ENCODE results near the gene VANGL2. TPM values are rescaled to one million over a fixed set of nuclear protein-coding genes. Genes with fewer than 3 reads are reported as not detected.
A peak's percentile ranks its signal among the peaks of the same experiment; 100 is the strongest.

Gene VANGL2
- total RNA-seq = 0.07 TPM
- not detected for polyA plus RNA-seq

DNA sequence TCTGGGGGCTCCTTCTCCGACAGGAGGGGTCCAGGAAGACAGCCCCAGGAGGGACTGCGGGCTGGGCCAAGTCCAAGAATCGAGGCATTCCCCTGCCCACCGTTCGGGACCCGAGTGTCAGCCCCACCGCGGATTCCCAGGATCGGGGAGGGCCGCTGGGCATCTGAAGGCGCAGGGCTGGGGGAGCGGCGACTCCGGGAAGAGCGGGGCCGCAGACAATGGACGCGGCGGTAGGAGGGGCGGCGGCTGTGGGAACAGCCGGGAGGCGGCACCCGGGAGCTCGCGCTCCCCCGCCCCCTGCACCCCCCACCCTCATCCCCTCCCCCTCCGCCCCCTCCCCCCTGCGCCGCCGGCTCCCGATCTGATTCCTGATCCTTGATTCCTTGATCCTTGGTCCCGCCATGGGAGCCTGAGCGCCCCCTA is at the start of gene VANGL2:
Gene VANGL2 (plus strand): TSS at position 342 of the 423 bp plus-strand sequence. CDS start 15,274 bp downstream, outside the sequence.
- H3K4me1 Mint-ChIP-seq = peaks cover 0 to 5% (median 0%) of the 10 kb centered on the region in 4 donors
- peak within 1 kb of the TSS in 1 of 3 donors; percentile 88 for H3K27ac Mint-ChIP-seq
- DNase-seq (peak in 2 of 3 donors; percentile 17 to 34), ATAC-seq (ENCODE audit: low read depth in 2 of 2) (peak in 1 of 2 donors; percentile 33)
- H3K4me3 Mint-ChIP-seq = peak within 1 kb of the TSS; percentile 66 to 82 (median 72)
- H3K27me3 Mint-ChIP-seq = peaks cover 78% of the 10 kb centered on the region
- H3K9me3 ChIP-seq (ENCODE audit: control insufficient read depth in 2 of 2, low read length in 2 of 2) = no peaks in the 10 kb centered on the region
- peaks cover 9% of the 10 kb centered on the region for H3K4me1 ChIP-seq (ENCODE audit: control insufficient read depth, insufficient read depth, low read length, poor library complexity, severe bottlenecking)
- no peaks in the 10 kb centered on the region for H3K36me3 Mint-ChIP-seq
- H3K9me3 Mint-ChIP-seq = peaks cover 0 to 4% (median 0%) of the 10 kb centered on the region in 7 donors
- no peak within 1 kb of the TSS for H3K4me3 ChIP-seq (ENCODE audit: low read depth, low read length)
- H3K27ac ChIP-seq (ENCODE audit: insufficient read depth, low read length, poor library complexity, severe bottlenecking) = no peak within 1 kb of the TSS
- no peaks in the 10 kb centered on the region for H3K36me3 ChIP-seq (ENCODE audit: control insufficient read depth, insufficient read depth, low read length)
- H3K27me3 ChIP-seq (ENCODE audit: control insufficient read depth, insufficient read depth, low read length) = peaks cover 27% of the 10 kb centered on the region

DNA sequence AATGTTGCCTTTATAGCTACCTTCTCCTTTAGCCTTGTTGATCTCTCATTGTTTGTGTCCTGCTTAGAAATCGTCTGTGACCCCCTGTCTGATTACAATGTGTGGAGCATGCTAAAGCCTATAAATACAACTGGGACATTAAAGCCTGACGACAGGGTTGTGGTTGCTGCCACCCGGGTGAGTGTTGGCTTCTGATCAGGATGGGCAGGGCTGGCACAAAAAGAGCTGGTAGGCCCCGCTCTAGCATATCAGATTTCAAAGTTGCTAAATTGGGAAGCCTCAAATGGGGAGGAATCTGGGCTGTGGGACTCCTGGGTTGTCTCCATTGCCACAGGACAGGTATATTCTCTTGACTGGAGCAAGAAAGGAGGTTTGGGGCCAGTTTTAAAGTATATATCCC is 48.7 kb upstream of the VANGL2 start:
- H3K36me3 Mint-ChIP-seq = peaks cover 65% of the 10 kb centered on the region
- H3K27ac Mint-ChIP-seq = no peak overlapping the region
- H3K36me3 ChIP-seq (ENCODE audit: control insufficient read depth, insufficient read depth, low read length) = peaks cover 95% of the 10 kb centered on the region
- no peak overlapping the region for H3K4me3 ChIP-seq (ENCODE audit: low read depth, low read length)
- H3K9me3 Mint-ChIP-seq = no peaks in the 10 kb centered on the region
- DNase-seq (no peak), ATAC-seq (ENCODE audit: low read depth in 2 of 2) (no peak)
- no peaks in the 10 kb centered on the region for H3K27me3 ChIP-seq (ENCODE audit: control insufficient read depth, insufficient read depth, low read length)
- H3K4me1 Mint-ChIP-seq = peaks cover 5 to 21% (median 11%) of the 10 kb centered on the region in 4 donors
- no peaks in the 10 kb centered on the region for H3K9me3 ChIP-seq (ENCODE audit: control insufficient read depth in 2 of 2, low read length in 2 of 2)
- no peaks in the 10 kb centered on the region for H3K4me1 ChIP-seq (ENCODE audit: control insufficient read depth, insufficient read depth, low read length, poor library complexity, severe bottlenecking)
- H3K27me3 Mint-ChIP-seq = no peaks in the 10 kb centered on the region
- no peak overlapping the region for H3K27ac ChIP-seq (ENCODE audit: insufficient read depth, low read length, poor library complexity, severe bottlenecking)
- H3K4me3 Mint-ChIP-seq = no peak overlapping the region

- Mint-ChIP-seq H3K9me3 (no peaks in the 10 kb centered on the region), H3K36me3 (peaks cover 66% of the 10 kb centered on the region), H3K27me3 (no peaks in the 10 kb centered on the region), H3K27ac (no peak overlapping the region), H3K4me3 (peak overlapping the region in 1 of 4 donors; percentile 32), H3K4me1 (peaks cover 0 to 11% (median 4%) of the 10 kb centered on the region in 4 donors)
- H3K4me1 ChIP-seq (ENCODE audit: control insufficient read depth, insufficient read depth, low read length, poor library complexity, severe bottlenecking) = no peaks in the 10 kb centered on the region
- ATAC-seq (ENCODE audit: low read depth in 2 of 2) (no peak), DNase-seq (no peak)
- H3K27ac ChIP-seq (ENCODE audit: insufficient read depth, low read length, poor library complexity, severe bottlenecking) = no peak overlapping the region
- H3K9me3 ChIP-seq (ENCODE audit: control insufficient read depth in 2 of 2, low read length in 2 of 2) = no peaks in the 10 kb centered on the region
- no peaks in the 10 kb centered on the region for H3K27me3 ChIP-seq (ENCODE audit: control insufficient read depth, insufficient read depth, low read length)
- no peak overlapping the region for H3K4me3 ChIP-seq (ENCODE audit: low read depth, low read length)
- peaks cover 97% of the 10 kb centered on the region for H3K36me3 ChIP-seq (ENCODE audit: control insufficient read depth, insufficient read depth, low read length)
These were observed 47.8 kb upstream of the VANGL2 start for GRCh38 chr1:160352555-160352954.

DNA sequence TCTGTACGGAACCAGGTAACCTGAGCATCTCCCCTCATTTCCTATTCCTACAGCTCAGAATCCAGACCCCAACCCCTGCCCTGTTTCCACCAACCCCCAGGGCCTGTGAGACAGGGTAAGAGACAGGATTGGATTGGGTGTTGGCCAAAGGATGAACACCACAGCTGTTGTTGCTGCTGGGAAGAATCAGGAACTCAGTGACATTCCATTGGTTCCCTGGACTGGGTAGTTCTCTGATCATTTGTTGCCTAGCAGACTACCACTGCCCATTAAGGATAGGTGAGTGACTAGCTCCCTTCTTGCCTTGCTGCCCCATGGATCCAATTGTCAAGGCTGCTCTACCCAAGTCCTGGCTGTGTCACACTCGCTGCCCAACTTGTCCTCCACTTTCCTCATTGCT is 47.1 kb upstream of the VANGL2 start:
- H3K4me3 Mint-ChIP-seq = no peak overlapping the region
- no peaks in the 10 kb centered on the region for H3K4me1 ChIP-seq (ENCODE audit: control insufficient read depth, insufficient read depth, low read length, poor library complexity, severe bottlenecking)
- ATAC-seq (ENCODE audit: low read depth in 2 of 2) (no peak), DNase-seq (no peak)
- no peak overlapping the region for H3K4me3 ChIP-seq (ENCODE audit: low read depth, low read length)
- H3K27me3 ChIP-seq (ENCODE audit: control insufficient read depth, insufficient read depth, low read length) = no peaks in the 10 kb centered on the region
- H3K9me3 ChIP-seq (ENCODE audit: control insufficient read depth in 2 of 2, low read length in 2 of 2) = no peaks in the 10 kb centered on the region
- H3K27ac ChIP-seq (ENCODE audit: insufficient read depth, low read length, poor library complexity, severe bottlenecking) = no peak overlapping the region
- peaks cover 98% of the 10 kb centered on the region for H3K36me3 ChIP-seq (ENCODE audit: control insufficient read depth, insufficient read depth, low read length)
- H3K9me3 Mint-ChIP-seq = no peaks in the 10 kb centered on the region
- peak overlapping the region in 1 of 3 donors; percentile 38 for H3K27ac Mint-ChIP-seq
- H3K27me3 Mint-ChIP-seq = no peaks in the 10 kb centered on the region
- H3K36me3 Mint-ChIP-seq = peaks cover 68% of the 10 kb centered on the region
- peaks cover 0 to 6% (median 4%) of the 10 kb centered on the region in 4 donors for H3K4me1 Mint-ChIP-seq

DNA sequence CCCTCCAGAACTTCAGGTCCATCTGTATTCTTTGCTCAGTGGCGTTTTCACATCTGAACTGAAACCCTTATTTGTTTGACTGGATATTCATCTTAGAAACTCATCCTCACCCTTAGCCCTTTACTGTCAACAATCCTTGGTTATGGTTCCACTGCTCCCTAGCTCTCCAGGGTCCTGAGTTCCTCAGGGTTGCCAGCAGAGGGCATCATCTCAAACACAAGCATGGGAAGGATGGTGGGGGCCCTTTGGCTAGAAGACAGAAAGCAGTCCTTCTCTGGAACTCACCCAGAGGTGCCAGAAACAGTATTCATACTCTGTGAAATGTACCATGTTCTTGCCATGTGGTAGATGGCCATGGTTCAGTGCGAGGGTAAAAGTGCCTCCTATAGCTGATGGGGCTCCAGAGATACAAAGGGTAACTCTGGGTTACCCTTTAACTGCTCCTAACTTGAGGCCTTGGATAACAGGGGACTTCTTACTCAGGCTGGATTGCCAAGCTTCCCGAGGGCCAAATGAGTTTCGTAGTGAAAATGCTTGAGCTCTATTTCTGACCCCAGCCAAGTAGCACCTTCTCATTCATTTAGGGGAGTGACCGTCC is 45.9 kb upstream of the VANGL2 start:
- ATAC-seq (ENCODE audit: low read depth in 2 of 2) (no peak), DNase-seq (peak in 2 of 3 donors; percentile 9 to 37)
- Histone ChIP-seq H3K9me3 (ENCODE audit: control insufficient read depth in 2 of 2, low read length in 2 of 2) (no peaks in the 10 kb centered on the region), H3K4me3 (ENCODE audit: low read depth, low read length) (no peak overlapping the region), H3K27me3 (ENCODE audit: control insufficient read depth, insufficient read depth, low read length) (no peaks in the 10 kb centered on the region), H3K27ac (ENCODE audit: insufficient read depth, low read length, poor library complexity, severe bottlenecking) (no peak overlapping the region), H3K4me1 (ENCODE audit: control insufficient read depth, insufficient read depth, low read length, poor library complexity, severe bottlenecking) (no peaks in the 10 kb centered on the region), H3K36me3 (ENCODE audit: control insufficient read depth, insufficient read depth, low read length) (peaks cover 95% of the 10 kb centered on the region)
- H3K27ac Mint-ChIP-seq = peak overlapping the region in 2 of 3 donors; percentile 5 to 13
- peaks cover 0 to 7% (median 1%) of the 10 kb centered on the region in 4 donors for H3K4me1 Mint-ChIP-seq
- H3K36me3 Mint-ChIP-seq = peaks cover 71% of the 10 kb centered on the region
- no peak overlapping the region for H3K4me3 Mint-ChIP-seq
- no peaks in the 10 kb centered on the region for H3K9me3 Mint-ChIP-seq
- no peaks in the 10 kb centered on the region for H3K27me3 Mint-ChIP-seq

- no peaks in the 10 kb centered on the region for H3K27me3 Mint-ChIP-seq
- H3K36me3 Mint-ChIP-seq = peaks cover 64% of the 10 kb centered on the region
- H3K27me3 ChIP-seq (ENCODE audit: control insufficient read depth, insufficient read depth, low read length) = no peaks in the 10 kb centered on the region
- no peak overlapping the region for H3K4me3 Mint-ChIP-seq
- ATAC-seq (ENCODE audit: low read depth in 2 of 2) (no peak), DNase-seq (no peak)
- H3K4me1 Mint-ChIP-seq = peaks cover 0 to 4% (median 0%) of the 10 kb centered on the region in 4 donors
- no peaks in the 10 kb centered on the region for H3K4me1 ChIP-seq (ENCODE audit: control insufficient read depth, insufficient read depth, low read length, poor library complexity, severe bottlenecking)
- H3K9me3 Mint-ChIP-seq = no peaks in the 10 kb centered on the region
- no peak overlapping the region for H3K4me3 ChIP-seq (ENCODE audit: low read depth, low read length)
- no peaks in the 10 kb centered on the region for H3K9me3 ChIP-seq (ENCODE audit: control insufficient read depth in 2 of 2, low read length in 2 of 2)
- H3K27ac ChIP-seq (ENCODE audit: insufficient read depth, low read length, poor library complexity, severe bottlenecking) = no peak overlapping the region
- H3K36me3 ChIP-seq (ENCODE audit: control insufficient read depth, insufficient read depth, low read length) = peaks cover 77% of the 10 kb centered on the region
- H3K27ac Mint-ChIP-seq = peak overlapping the region in 1 of 3 donors; percentile 36
These were observed 42.9 kb upstream of the VANGL2 start for GRCh38 chr1:160357286-160358002.

DNA sequence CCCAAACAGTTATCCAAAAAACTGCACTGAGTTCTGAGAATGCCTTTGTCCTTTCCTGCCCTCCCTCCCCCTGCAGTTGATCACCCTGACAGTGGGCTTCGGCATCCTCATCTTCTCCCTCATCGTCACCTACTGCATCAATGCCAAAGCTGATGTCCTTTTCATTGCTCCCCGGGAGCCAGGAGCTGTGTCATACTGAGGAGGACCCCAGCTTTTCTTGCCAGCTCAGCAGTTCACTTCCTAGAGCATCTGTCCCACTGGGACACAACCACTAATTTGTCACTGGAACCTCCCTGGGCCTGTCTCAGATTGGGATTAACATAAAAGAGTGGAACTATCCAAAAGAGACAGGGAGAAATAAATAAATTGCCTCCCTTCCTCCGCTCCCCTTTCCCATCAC is 42.3 kb upstream of the VANGL2 start:
- no peaks in the 10 kb centered on the region for H3K27me3 ChIP-seq (ENCODE audit: control insufficient read depth, insufficient read depth, low read length)
- Mint-ChIP-seq H3K36me3 (peaks cover 58% of the 10 kb centered on the region), H3K9me3 (no peaks in the 10 kb centered on the region), H3K4me1 (peaks cover 0 to 4% (median 0%) of the 10 kb centered on the region in 4 donors), H3K27me3 (no peaks in the 10 kb centered on the region), H3K27ac (no peak overlapping the region), H3K4me3 (no peak overlapping the region)
- no peak overlapping the region for H3K4me3 ChIP-seq (ENCODE audit: low read depth, low read length)
- DNase-seq (no peak), ATAC-seq (ENCODE audit: low read depth in 2 of 2) (no peak)
- H3K4me1 ChIP-seq (ENCODE audit: control insufficient read depth, insufficient read depth, low read length, poor library complexity, severe bottlenecking) = no peaks in the 10 kb centered on the region
- H3K9me3 ChIP-seq (ENCODE audit: control insufficient read depth in 2 of 2, low read length in 2 of 2) = no peaks in the 10 kb centered on the region
- no peak overlapping the region for H3K27ac ChIP-seq (ENCODE audit: insufficient read depth, low read length, poor library complexity, severe bottlenecking)
- peaks cover 71% of the 10 kb centered on the region for H3K36me3 ChIP-seq (ENCODE audit: control insufficient read depth, insufficient read depth, low read length)

All from CD4-positive, CD25-positive, alpha-beta regulatory T cell (primary cell).